Stimulated activated CD4-positive, alpha-beta T cell treated with anti-CD3 and anti-CD28 coated beads, Interleukin-1b, Interleukin-23, amount 100 ng/mL, for 1 hour (primary cell): ENCODE measurements around the gene BIRC2.
A peak's percentile ranks its signal among the peaks of the same experiment; 100 is the strongest.

Source experiments
- DNase-seq, 2 donors: peaks; one replicate each; pipeline ENCODE4 v3.0.0-alpha.2; 2020; ENCODE audit warnings: low read depth in 2 of 2

Gene BIRC2

GRCh38 chr11:102375720-102376399 is 28.8 kb downstream of the BIRC2 start:
- DNase-seq: no peak

DNA sequence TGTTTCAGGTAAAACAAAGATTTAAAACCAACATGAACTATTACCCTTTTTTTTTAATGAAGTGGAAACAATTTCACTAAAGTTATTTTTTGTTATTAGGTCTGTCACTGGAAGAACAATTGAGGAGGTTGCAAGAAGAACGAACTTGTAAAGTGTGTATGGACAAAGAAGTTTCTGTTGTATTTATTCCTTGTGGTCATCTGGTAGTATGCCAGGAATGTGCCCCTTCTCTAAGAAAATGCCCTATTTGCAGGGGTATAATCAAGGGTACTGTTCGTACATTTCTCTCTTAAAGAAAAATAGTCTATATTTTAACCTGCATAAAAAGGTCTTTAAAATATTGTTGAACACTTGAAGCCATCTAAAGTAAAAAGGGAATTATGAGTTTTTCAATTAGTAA is 30.9 kb downstream of the BIRC2 start:
- no peak for DNase-seq

GRCh38 chr11:102378818-102379217 is 31.8 kb downstream of the BIRC2 start:
- no peak for DNase-seq

DNA sequence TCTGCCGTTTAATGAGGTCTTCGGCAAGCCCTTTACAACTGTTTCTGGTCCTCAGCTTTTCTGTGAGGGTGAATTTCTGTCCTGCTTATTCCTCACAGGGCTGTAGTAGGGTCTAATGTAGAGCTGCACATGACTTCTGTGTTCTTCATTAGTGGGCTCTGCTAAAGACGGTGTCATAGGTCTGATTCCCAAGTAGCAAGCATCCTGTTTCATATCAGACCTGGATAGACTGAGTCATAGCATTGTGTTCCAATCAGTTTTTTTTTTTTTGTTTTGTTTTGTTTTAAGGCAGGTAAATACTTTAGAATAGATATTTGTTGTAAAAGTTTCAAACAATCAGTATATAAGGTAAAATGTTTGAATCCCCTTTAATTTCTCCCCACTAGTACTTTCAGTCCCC is 35.4 kb downstream of the BIRC2 start:
- no peak for DNase-seq

DNA sequence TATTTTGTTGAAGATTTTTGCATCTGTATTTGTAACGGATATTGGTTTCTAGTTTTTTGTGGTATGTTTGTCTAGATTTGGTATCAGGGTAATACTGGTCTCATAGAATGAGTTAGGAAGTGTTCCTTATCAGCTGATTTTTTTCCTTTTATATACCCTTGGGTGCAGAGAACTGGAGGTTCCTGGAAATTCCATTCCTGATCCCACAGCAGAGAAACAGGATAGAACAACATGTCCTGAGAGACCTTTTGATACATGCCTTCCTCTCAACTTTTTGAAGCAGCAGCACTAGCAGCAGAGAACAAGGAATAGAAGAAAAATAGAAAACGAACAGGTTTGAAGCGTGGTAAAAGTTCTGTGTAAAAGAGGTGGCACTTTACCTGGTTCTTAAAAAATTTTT is 36.8 kb downstream of the BIRC2 start:
- no peak for DNase-seq

DNA sequence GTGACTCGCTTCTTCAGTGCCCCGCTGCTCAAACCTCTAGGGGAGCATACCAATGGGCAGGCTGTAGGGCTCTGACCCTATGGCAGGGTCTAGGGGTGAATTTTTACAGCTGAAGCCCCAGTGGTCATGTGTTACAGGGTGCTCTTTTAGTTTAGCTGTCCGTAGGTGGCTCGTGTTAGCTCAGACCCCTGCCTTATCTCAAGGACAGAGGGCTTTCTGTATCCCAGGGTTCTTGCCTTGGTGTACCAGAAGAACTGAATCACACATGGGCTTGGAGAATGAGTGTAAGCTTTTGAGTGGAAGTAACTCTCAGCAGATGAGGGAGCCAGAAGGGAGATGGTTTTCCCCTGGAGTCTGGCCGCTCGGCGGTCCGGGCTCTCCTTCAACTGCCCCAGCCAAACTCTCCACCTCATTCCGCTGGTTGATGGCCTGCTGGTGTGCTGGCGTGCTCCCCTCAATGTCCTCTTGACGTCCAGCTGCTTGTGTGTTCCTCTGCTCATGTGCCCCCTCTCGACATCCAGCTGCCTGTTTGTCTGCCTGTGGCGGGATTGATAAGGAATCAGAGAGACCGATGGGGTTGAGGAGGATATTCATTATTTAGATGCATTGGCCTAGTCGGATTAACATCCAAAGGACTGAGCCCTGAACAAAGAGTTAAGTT is 37.5 kb downstream of the BIRC2 start:
- DNase-seq: no peak

DNA sequence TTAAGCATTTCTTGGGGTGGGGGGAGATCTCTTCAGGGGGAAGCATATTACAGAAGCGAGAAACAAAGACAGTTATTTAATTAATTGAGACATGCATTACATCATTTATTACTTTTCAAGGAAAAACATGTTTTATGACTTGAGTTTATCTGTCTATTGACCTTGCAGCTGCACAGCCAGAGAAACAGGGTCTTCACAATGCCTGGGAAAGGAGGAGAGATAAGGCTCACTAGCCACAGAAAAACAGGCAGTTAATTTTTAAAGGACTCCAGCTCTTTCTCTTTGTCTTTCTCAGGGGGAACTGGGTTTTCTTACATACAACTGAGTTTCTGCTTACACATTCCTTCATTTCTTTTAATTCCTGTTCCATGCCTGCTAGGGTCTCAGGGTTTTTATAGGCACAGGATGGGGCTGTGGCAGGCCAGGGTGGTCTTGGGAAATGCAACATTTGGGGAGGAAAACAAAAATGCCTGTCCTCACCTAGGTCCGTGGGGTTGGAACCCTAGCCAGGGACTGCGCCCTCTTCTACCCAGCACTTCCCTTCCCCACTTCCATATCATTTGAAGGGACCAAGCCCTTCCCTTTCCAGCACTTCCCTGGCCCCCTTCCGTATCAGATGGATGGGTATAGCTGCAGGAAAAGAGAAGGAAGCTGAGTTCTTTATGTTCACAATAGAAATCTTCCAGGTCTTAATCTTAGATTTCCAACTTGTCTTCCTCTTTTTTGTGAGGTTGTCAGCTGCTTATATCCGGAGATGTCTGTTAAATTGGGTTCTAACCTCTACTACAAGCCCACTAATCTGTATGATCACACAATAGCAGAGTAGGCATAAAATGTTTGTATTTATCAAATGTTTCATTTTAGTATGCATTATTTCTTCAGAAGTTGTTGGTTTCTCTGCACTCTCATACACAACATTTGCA is 38.3 kb downstream of the BIRC2 start:
- no peak for DNase-seq

- DNase-seq: no peak
Observed at GRCh38 chr11:102386136-102386734, 39.2 kb downstream of the BIRC2 start.

- no peak for DNase-seq
Observed at GRCh38 chr11:102387043-102387781, 40.2 kb downstream of the BIRC2 start.

GRCh38 chr11:102389253-102389652 is 42.2 kb downstream of the BIRC2 start:
- DNase-seq: no peak

DNA sequence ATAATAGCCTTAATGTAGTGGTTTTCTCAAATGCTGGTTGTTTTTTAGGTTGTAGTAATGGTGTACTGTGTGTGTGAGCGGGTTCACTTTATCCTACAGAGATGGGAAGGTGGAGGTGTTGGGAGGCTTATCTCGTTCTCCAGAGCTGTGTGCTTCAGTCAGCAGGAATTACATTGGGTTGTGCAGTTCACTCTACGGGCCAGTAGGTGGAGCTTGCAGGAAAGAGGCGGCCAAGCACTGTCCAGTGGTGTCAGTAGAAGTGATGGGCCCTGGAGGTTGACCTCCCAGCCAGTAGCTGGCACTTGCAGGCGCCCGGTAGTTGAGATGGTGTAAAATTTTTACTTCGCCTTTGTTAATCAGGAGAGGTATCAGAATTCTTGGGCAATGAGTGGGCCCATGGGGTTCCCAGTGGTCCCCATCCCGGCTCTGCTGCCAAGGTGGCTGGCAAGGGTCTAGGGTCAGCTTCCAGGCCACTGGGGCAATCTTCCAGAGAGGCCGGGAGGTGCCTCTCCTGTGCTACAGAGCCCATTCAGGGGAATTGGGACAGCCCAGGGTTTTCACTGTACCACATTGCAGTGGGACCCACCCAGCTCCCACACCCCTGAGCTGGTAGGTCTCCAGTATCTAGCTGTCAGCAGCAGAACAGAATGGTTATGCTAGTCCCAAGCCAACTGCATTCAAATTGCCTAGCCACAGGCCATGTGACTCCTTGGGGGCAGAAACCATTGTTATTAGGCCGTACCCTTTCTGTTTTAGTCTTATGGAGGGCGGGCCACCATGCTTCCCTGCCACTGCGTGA is 43.9 kb downstream of the BIRC2 start:
- DNase-seq: peak; percentile 13 to 21

- no peak for DNase-seq
Observed at GRCh38 chr11:102391549-102392237, 44.7 kb downstream of the BIRC2 start.

- DNase-seq: no peak
Observed at GRCh38 chr11:102393272-102393730, 46.3 kb downstream of the BIRC2 start.

DNA sequence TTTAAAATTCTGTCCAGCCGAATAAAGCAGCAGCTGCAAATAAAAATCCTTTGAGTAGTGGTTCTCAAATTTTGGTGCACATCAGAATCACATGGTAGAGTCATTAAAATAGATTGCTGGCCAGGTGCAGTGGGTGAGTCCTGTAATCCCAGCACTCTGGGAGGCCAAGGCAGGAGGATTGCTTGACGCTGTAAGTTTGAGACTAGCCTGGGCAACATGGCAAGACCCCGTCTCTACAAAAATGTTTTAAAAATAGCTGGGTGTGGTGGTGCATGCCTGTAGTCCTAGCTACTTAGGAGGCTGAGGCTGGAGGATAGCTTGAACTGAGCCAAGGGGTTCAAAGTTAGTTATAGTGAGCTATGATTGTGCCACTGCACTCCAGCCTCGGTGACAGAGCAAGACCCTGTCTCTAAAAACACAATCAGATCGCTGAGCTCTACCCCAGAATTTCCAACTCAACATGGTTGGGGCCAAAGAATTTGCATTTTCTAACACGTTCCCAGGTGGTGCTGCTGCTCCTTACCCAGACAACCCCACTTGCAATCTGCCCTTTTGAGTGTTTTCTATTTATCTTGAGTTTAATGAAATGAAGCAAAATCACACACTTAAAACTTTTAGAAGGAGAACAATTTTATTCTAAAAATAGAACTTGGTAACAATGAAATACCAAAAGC is 48.8 kb downstream of the BIRC2 start:
- DNase-seq: no peak

DNA sequence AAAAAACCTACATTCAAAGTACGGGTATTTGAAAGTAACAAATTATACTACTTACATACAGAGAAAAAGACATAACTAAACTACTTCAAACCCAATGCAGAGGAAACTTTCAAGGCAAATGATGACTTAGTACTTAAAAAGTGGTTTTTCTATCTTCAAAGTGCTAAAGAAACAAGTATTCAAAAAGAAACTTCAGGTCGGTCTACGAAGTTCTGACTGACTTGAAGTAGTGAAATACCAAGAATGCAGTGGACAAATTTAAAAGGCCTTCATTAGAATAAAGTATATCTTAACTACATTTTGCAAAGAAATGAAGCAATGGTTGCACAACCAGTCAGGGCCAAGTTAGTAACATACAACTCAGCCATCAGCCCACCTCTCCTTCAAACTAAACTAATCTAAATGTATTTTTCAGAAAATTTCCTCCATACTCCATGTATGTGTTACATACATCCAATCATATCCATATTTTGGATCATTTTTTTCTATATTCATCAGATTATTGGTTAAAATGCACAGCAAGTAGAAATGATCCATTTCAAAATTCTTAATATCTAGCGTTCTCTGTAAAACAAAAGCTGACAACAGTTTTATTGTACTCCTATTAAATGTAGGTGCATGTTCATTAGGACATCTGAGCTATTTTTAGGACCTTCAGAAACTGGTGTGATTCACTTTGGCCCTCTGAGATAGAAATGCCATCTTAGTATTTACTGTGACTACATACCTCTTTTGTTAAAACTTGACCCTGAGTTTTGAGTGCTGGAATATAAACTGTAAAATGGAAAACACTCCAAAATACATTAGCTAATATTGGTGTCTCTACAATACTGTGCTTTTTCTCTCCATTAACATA is 49.9 kb downstream of the BIRC2 start:
- DNase-seq: no peak

GRCh38 chr11:102398297-102398696 is 51.3 kb downstream of the BIRC2 start:
- no peak for DNase-seq

- no peak for DNase-seq
Observed at GRCh38 chr11:102399189-102399588, 52.2 kb downstream of the BIRC2 start.

DNA sequence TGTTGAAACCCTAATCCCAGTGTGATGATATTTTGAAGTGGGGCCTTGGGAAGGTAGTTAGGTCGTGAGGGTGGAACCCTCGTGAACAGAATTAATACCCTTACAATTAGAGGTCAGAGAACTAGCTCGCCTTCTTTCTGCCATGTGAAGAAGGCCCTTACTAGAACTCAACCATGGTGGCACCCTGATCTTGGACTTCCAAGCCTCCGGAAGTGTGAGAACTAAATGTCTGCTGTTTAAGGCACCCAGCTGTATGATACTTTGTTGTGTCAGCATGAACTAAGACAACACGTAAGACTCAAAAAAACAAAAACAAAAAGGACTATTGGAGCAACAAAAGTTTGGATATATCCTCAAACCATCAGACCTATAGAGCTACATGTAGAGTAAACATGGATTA is 53.6 kb downstream of the BIRC2 start:
- DNase-seq: no peak
